ENCODE measurements around the gene SH3D19.
A peak's percentile ranks its signal among the peaks of the same experiment; 100 is the strongest.

SH3D19 gene, protein sequence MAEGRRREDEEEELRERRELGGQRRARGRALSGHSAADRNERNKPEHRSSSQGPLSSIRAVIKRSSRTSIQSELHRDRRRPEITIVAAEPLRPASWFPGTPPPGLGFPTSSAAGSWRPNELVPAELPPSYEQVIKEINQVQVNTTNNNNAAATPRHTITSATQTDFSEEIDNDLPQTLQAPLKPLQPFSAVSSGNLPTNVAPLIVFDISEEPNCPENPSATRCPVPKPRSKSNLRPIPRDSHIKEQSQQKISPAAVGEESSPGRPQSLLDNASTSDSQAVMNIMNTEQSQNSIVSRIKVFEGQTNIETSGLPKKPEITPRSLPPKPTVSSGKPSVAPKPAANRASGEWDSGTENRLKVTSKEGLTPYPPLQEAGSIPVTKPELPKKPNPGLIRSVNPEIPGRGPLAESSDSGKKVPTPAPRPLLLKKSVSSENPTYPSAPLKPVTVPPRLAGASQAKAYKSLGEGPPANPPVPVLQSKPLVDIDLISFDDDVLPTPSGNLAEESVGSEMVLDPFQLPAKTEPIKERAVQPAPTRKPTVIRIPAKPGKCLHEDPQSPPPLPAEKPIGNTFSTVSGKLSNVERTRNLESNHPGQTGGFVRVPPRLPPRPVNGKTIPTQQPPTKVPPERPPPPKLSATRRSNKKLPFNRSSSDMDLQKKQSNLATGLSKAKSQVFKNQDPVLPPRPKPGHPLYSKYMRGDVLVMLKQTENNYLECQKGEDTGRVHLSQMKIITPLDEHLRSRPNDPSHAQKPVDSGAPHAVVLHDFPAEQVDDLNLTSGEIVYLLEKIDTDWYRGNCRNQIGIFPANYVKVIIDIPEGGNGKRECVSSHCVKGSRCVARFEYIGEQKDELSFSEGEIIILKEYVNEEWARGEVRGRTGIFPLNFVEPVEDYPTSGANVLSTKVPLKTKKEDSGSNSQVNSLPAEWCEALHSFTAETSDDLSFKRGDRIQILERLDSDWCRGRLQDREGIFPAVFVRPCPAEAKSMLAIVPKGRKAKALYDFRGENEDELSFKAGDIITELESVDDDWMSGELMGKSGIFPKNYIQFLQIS

DNA sequence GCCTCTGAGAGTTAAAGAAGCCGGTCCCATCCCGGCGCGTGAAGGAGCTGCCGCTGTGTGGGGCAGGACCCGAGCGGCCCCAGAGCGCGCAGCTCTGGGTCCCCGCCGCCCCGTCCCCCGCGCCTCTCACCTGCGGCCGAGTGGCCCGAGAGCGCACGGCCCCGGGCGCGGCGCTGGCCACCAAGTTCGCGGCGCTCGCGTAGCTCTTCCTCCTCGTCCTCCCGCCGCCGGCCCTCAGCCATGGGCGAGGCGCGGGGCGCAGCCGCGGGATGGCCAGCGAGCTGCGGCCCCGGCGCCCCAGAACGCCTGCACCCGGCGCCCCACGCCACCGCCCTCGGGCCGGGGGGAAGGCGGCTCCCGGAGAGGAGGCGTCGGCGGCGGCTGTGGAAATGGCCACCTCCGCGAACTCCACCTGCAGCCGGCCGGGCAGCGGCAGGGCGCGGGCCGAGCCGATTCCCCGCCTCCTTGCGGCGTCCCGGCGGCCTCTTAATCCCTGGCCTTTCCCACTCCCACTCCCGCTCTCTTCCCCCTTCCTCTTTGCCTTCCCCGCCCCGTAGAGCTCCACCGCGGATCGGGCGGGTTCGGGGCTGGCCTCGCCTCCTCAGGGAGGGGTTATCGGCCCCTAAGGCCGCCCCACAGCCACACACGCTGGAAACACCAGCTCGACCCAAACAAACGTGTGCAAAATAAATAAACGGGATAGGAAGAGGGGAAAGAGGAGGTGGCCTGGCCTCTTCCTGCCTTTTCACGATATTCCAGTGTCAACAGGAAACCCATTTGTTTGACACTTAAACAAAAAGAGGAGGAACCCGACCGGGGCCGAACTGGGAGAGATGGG is at the start of gene SH3D19:
Gene SH3D19 (minus strand): TSS at position 495 of the 838 bp plus-strand sequence. CDS start 253 bp downstream, at position 242.
- DNase-seq: no peak

DNA sequence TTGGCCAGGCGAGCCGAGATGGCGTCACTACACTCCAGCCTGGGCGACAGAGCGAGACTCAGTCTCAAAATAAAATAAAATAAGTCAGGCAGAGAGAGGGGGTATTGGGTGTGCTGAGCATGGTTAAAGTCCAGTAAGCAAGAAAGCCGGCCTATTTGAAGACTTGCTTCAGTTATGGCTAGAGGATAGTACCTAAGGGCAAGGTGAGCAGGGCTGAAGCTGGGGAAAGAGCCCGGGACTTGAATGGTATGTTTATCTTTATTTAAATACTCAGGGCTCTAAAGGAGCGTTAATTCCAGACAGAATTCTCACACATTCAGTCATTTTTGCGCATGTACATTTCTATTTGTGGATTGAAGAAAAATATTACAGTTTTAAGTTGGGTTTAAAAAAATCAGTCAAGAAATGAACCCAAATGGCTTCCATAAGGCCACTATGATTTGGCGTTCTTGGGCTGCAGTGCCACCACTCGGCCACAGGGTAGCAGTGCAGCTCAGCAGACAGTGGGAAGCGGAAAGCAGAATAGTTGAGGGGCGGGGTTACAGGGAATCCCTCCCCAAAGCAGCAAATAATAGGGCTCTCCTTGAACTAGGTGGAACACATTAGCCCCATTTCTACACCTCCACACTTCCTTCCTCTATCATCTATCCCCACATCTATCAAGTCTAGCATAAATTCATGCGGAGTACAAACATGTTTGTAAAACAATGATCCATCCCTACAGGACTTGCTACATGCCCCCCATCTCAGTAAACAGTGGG is 37.2 kb upstream of the SH3D19 start:
- DNase-seq: peak; percentile 82

DNA sequence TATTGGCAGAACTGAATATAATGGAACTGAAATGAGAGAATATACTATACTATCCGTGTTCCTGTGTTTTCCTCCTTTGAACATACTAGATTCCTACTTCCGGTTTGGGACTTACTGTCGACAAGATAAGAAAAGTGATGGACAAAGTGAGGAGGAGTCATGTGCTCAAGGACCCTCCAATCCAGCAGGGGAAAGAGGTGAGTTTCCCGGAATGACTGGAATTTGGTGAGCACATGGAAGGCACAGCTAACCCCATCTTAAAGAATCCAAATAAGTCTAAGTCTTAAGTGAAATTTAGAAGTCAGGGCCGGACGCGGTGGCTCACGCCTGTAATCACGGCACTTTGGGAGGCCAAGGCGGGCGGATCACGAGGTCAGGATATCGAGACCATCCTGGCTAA is 36.6 kb upstream of the SH3D19 start:
- no peak for DNase-seq

DNA sequence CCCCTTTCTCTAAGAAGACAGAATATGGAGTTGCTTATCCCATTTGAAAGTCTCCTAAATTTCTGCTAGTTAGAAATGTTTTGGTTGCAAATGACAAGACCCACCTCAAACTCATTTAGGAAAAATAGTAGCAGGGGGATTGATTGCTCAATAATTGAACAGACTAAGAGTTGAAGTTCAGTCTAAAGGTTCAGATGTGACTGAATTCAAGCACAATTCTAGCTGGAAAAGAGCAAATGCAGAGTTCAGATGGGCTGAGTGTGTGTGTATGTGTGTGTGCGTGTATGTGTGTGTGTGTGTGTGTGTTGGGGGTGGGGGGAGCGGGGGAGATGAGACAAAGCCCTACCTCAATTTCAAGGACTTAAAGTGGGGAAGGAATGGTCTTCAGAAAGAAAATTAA is 35.7 kb upstream of the SH3D19 start:
- DNase-seq: no peak

DNA sequence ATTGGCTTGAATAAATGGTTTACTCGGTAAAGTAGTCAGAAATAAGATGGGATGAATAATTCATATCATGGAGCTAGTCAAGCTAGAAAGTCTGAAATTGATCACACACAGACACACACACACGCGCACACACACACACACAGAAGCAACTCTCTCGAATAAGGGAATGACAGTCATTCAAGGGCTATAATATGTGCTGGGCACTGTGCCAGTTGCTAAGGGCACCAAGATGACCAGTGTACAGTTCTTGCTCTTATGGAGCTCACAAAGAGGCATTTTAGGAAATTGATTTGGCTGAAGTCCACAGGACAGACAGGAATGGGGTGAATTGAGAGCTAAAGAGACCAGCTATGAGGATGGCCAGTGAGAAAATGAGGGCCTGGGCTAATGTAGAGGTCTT is 34.2 kb upstream of the SH3D19 start:
- DNase-seq: no peak

DNA sequence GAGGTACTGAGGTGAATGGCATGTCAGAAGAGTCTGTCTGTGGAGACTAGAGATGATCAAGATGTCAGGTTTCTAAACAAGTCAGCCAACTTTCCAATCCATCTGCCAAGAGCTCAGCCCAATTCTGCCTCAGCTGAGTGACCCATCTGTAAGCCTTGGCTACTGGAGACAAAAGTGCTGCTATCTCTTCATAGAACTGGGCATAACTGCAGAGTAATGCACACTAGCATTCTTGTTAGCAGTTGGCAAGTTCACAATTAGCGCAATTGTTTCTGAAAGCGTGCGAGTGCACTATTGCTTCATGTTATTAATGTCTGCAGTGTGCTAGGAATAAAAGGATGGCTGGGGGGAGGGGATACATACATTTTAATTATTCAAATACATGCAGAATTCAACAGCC is 32.9 kb upstream of the SH3D19 start:
- DNase-seq: no peak

DNA sequence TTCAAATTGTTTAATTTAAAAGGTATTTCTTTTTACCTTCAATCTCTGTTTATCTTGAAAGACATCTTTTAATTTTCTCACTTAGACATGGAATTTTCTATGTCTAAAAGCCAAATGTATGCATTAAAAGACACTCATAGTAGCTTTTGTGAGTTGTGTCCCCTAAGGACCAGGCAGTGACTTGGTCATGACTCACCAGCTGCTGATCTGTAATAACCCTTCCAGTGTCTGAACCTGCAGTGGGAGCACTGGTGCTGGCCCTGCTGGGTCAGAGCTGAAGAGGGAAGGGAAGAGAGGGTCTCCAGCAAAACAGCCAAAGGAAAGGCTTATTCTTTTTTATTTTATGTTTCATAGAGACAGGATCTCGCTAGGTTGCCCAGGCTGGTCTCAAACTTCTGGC is 31.1 kb upstream of the SH3D19 start:
- DNase-seq: no peak

DNA sequence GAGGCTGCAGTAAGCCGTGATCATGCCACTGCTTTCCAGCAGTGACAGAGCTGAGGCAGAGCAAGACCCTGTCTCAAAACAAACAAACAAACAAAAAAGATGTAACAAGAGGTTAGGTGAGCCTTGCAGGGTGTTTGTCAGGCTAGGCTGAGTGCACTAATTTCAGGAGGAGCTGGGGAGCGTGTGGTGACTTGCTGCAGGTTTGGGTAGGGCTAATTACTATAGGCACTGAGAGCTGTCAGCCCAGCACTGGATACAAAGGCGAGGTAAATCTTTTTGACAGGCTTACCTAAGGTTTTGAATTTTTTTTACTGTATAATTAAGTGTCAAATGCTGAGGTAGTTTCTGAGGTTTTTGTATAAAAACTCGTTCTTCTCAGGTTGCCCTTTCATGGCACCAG is 29.8 kb upstream of the SH3D19 start:
- no peak for DNase-seq

DNA sequence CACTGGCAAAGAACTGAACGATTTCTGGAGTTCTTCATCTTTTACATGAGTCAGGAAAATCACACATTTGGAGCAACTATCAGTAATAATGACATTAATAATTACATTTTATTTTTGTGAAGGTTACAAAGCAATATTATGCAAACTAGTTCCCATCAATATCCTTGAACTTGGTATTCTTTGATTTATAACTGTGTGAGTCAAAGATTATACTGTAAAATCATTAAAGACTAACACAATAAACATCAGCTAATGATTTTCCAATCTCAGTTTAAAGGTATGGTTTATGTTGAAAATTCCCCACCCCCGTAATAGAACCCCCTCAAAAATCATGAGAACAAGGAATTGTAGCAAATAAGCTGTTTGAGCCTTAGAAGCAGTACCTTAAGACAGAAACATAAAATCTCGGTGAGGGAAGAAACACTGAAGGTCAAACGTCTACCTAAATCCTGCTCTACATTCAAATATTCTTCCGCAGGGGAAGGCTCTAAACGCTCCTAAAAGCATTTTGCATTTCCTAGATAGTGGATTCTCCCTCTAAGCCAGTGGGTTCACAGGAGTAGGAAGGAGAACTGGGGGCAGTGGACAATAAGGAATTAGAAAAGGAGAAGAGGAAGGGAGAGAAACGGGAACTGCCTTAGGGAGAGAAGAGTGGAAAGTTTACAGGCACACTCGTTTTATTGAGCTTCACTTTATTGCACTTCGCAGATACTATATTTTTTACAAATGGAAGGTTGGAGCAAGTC is 22.3 kb upstream of the SH3D19 start:
- DNase-seq: no peak

DNA sequence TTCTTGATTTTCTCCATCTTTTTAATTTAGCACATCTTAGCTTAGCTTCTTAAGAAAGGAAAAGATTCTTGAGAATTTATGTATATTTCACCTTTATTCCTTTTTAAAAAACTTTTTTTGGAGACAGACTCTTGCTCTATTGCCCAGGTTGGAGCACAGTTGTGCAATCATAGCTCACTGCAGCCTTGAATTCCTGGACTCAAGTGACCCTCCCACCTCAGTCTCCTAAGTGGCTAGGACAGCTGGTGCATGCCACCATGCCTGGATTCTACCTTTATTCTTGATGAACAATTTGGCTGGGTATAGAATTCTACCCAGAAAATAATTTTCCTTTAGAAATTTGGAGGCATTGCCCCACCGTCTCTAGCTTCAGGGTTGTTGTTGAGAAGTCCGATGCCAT is 19.5 kb upstream of the SH3D19 start:
- DNase-seq: no peak

DNA sequence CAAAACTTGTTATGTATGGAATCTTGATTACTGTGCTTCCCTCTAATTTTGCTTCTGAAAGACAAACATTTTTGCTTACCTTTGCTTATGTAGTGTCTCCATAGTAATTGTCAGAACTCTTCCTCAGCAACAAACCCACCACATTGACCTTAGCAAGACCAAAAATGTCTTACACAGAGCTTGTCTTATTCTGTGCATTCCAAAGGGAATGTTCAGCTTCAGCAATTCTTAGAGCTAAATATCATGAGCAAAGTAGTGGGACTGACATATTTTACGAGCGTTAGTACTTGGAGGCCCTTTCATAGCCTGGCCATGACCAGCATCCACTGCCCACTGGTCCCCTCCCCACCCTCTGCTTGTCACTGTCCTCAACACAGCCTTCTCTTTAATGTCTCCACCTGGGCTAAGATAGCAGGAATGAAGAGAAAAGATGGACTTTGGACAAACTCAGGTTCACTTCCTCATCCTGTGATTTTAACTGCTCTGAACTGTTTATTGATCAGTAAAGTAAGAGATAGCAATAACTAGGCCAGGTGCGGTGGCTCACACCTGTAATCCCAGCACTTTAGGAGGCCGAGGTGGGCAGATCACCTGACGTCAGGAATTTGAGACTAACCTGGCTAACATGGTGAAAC is 15.5 kb upstream of the SH3D19 start:
- no peak for DNase-seq

DNA sequence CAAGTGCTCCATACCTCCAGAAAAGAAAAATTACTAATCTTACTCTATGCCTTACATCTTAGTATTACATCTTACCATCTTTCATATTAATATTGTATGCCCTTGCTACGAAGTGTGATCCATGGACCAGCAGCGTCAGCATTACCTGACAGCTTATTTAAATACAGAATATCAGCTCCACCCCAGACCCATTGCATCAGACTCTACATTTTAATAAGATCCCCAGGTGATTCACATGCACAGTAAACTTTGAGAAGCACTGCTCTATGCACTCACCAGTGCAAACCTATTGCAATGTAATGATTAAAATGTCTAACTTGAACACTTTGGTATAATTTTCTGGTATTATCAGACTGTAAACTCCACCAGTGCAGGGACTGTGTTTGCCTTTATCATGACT is 14.1 kb upstream of the SH3D19 start:
- DNase-seq: no peak

DNA sequence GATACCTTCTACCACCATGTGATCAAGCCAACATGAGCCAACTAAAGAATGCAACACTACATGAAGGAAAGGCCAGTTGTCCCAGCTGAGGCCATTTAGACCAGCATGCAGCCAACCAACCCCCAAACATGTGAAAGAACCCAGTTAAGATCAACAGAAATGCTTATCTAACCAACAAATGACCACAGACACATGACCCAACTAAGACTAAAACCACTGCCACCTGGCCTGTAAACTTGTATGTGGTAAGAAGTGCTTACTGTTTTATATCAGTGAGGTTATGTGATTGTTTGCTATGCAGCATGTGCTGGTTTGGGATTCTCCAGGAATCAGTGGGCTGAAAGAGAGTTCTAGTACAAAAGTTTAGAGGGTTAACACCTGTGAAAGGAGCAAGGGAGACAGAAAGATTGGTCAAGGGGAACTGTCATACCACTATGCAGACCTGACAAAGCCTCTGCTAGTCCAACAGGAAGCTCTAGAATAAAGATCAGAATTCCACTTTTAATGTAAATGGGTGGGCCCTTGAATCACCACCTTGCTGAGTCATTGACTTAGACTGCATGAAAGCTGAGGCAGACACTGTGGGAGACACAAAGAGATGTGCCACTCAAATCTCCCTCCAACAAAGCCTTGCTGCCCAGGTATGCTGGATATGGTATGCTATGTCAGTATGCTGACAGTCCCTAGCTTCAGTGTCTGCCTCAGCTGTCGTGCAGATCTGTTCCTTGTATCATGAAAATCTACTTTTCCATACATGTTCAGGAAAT is 6.1 kb upstream of the SH3D19 start:
- DNase-seq: no peak

DNA sequence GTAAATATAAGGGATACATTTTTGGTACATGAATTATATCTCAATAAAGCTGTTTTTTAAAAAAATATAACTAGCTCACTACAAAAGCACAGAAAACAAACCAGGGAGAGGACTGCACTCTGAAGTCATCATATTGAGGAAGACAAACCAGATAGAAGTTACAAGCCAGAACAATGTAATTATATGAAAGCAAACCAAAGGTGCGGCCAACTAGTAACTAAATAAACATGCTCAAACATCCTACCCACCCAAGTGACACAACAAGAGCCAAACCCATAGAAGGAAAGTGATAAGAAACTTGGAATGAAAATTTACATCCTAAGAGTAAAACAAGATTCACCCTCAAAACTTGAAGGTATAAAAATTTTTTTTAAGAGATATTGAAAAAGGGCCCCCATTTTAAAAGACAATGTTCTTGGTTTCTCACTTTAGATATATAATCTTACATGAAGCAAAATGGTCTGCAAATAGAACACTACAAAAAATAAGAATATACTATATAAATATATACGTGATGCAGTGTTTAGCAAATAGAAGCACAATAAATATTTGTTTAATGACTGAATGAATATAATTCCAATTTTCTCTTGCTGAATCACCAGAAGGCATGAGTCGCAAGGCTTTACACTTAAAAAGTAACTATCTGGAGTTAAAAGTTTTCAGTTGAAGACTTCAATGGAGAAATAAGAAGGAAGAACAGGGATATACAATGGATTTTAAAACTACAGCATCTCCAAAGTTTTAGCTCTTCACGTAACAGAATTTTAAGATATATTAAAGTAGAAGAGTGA is 4.0 kb upstream of the SH3D19 start:
- DNase-seq: no peak

DNA sequence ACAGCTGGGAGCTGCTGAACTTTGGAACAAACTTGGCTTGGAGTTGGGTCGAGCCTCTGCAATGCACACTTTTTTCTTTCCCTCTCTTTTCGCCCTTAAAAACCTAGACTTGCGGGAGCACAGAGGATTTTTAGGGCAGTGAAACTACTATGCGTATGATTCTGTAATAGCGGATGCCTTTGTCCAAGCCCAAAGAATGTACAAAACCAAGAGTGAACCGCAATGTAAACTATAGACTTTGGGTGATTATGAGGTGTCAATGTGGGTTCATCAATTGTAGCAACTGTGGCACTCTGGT is 493 bp upstream of the SH3D19 start:
- no peak for DNase-seq

DNA sequence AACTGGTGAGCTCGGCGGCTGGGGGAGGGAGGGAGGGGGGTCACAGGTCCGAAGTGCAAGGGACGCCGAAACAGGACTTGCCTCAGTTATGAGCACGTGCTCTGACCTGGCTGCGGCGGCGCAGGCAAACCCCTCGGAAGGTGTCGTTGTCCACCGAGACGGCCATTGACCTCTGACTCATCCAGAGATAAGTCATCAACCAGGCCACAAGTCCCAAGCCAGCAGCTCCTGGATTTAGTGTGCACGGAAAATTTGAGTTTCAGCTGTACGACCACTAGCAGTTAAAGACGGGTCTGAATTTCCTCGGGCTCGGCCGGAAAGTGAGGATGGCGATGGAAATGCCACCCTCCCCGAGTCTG is 674 bp downstream of the SH3D19 start:
- no peak for DNase-seq

DNA sequence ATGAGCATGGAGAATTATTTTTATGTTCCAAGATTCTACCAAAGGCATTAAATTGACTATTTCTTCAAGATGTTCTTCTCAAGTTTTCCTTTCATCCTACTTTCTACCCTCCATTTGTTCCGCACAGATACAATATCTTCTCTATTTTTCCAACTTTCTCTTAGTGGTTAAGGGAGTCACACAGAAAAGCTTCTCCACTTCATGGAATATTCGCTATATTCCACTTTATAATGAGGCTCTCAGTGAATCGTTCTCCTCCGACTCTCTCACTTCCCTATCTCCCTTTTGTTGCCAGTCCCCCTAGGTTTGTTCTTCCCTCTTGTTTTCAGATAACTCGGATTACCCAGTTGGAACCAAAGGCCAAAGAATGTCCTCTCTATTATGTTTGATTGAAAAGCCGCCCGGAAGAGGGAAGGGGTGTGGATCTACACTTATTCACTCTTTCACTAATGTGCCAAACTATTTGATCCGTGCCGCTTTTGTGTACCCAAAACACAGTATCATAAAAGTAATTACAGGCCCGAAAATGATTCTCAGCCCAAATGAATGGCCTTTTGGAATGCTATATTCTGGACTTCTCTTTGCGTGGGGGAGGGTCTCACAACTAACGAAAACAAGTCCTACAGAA is 1.2 kb downstream of the SH3D19 start:
- no peak for DNase-seq

DNA sequence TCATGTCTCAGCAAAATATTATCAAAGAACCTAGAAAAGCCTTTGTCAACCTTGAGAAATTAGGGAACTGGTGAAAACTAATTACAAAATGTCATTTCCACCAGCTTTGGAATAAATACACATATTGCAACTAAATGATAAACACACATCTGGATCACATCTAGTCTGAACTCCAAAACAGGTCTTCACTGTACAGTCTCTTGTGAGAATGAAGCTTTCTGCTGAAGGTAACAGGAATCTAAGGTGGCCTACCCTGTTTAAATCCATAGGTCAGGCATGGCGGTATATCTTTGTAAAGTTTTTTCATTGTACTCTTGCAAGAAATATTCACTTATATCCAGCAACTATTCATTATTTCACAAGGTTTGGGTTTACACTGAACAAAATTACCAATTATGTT is 1.7 kb downstream of the SH3D19 start:
- DNase-seq: no peak

DNA sequence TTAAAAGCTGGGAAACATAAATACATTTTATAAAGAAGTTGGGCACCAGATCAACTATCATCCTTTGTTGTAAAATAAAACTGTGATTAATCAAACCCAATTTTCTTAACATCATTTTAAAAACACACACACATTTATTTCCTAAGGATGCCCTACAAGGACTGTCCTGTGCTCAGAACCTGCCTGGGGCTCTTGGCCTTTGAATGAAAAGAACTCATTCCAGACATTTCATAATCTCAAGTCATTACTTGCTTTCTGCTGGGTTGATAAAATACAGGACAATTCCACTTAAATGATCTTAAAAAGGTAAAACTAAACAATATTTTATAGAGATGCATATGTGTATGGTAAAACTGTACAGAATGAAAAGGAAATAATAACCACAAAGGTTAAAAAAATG is 2.8 kb downstream of the SH3D19 start:
- DNase-seq: no peak
